ENCODE data around the gene MESP2.

DNA sequence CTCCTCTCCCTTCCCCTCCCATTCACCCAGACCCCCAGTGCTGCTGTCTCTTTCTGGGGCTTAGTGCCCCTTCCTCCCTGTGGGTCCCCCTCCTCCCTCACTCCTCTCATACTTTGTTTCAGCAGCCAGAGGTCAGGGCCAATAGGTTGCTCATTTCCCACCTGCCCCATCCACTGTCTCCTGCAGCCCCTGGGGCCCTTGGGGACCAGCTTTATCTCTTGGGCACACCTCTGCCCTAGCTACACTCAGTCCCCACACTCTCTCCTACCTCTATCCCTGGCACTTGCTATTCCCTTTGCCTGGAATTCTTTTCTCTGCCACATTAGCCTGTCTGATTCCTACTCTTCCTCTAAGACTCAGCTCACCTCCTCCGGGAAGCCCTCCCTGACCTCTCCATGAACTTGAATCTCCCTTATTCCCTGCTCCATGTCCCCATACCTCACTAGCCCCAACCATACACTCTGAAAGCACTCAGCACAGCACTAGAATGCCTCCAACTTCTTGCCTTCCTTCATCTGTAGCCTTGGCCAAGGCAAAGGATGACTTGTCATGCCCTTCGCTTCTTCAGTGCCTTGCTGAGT lies 23.9 kb downstream of the MESP2 start:
- TF ChIP-seq, protein P1, sequence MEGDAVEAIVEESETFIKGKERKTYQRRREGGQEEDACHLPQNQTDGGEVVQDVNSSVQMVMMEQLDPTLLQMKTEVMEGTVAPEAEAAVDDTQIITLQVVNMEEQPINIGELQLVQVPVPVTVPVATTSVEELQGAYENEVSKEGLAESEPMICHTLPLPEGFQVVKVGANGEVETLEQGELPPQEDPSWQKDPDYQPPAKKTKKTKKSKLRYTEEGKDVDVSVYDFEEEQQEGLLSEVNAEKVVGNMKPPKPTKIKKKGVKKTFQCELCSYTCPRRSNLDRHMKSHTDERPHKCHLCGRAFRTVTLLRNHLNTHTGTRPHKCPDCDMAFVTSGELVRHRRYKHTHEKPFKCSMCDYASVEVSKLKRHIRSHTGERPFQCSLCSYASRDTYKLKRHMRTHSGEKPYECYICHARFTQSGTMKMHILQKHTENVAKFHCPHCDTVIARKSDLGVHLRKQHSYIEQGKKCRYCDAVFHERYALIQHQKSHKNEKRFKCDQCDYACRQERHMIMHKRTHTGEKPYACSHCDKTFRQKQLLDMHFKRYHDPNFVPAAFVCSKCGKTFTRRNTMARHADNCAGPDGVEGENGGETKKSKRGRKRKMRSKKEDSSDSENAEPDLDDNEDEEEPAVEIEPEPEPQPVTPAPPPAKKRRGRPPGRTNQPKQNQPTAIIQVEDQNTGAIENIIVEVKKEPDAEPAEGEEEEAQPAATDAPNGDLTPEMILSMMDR (IDR thresholded peaks at IDR 0.05): no peak
- TF ChIP-seq TCF7L2 (IDR thresholded peaks at IDR 0.05; ENCODE audit: low read depth, low read length): no peak
- no peak for TF ChIP-seq POLR2AphosphoS5 (IDR thresholded peaks at IDR 0.05; ENCODE audit: low read depth, low read length)
- no peak for TF ChIP-seq SIN3A (IDR thresholded peaks at IDR 0.05; ENCODE audit: borderline replicate concordance, insufficient read depth, low read depth, low read length)
- TF ChIP-seq, protein P2, sequence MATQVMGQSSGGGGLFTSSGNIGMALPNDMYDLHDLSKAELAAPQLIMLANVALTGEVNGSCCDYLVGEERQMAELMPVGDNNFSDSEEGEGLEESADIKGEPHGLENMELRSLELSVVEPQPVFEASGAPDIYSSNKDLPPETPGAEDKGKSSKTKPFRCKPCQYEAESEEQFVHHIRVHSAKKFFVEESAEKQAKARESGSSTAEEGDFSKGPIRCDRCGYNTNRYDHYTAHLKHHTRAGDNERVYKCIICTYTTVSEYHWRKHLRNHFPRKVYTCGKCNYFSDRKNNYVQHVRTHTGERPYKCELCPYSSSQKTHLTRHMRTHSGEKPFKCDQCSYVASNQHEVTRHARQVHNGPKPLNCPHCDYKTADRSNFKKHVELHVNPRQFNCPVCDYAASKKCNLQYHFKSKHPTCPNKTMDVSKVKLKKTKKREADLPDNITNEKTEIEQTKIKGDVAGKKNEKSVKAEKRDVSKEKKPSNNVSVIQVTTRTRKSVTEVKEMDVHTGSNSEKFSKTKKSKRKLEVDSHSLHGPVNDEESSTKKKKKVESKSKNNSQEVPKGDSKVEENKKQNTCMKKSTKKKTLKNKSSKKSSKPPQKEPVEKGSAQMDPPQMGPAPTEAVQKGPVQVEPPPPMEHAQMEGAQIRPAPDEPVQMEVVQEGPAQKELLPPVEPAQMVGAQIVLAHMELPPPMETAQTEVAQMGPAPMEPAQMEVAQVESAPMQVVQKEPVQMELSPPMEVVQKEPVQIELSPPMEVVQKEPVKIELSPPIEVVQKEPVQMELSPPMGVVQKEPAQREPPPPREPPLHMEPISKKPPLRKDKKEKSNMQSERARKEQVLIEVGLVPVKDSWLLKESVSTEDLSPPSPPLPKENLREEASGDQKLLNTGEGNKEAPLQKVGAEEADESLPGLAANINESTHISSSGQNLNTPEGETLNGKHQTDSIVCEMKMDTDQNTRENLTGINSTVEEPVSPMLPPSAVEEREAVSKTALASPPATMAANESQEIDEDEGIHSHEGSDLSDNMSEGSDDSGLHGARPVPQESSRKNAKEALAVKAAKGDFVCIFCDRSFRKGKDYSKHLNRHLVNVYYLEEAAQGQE (IDR thresholded peaks at IDR 0.05; ENCODE audit: insufficient read depth in 1 of 2, low read depth in 2 of 2, low read length in 1 of 2): no peak
